IPS-15b (cell line): Measurements from ENCODE around the gene PEMT.

Experiments used
- H3K27me3 ChIP-seq: one replicate; pipeline ENCODE4 v1.6.1; 2013; ENCODE audit warnings: low read length; ENCODE audit not compliant: control insufficient read depth, insufficient read depth
- H3K36me3 ChIP-seq: one replicate; pipeline ENCODE4 v1.6.1; 2013; ENCODE audit warnings: low read length; ENCODE audit not compliant: control insufficient read depth, insufficient read depth
- H3K4me1 ChIP-seq: one replicate; pipeline ENCODE4 v1.6.1; 2013; ENCODE audit warnings: mild to moderate bottlenecking, low read length; ENCODE audit not compliant: control insufficient read depth, insufficient read depth
- H3K4me3 ChIP-seq: one replicate; pipeline ENCODE4 v1.5.1; 2013; ENCODE audit warnings: low read depth, low read length
- H3K9ac ChIP-seq: one replicate; pipeline ENCODE4 v1.6.1; 2013; ENCODE audit warnings: low read depth, mild to moderate bottlenecking, low read length
- H3K9me3 ChIP-seq: one replicate; pipeline ENCODE4 v1.6.1; 2013; ENCODE audit warnings: mild to moderate bottlenecking, low read length; ENCODE audit not compliant: control insufficient read depth, insufficient read depth

PEMT gene

DNA sequence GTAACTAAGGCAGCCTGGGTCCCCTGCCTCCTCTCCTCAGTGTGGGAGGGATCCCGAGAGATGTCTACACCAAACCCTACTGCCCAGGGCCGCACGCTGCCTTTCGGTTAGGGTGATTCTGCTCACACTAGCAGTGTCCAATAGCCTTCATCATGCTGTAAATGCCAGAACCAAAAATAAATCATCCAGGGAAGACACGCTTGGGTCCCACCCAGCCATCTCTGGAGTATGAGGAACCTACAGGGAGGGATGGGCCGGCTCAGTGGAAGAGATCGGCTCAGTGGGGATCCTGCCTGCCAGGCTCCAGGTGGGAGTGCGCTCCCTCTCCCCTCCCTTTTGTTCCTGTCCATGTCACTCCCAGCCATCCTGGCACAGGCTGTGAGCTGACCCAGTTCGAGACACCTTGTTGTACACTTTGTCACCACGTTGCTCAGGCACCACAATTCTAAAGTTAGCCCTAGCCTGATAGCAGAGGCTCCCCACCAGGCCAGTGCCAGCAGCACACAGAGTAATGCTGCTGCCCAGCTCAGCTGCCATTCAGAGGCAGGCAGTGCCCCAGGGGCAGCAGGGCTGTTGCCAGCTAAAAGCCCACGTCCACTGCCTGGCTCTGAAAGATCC is 24.5 kb downstream of the PEMT start:
- Histone ChIP-seq H3K4me3 (no peak overlapping the region), H3K4me1 (no peaks in the 10 kb centered on the region), H3K27me3 (no peaks in the 10 kb centered on the region), H3K36me3 (no peaks in the 10 kb centered on the region), H3K9ac (no peak overlapping the region), H3K9me3 (no peaks in the 10 kb centered on the region)

DNA sequence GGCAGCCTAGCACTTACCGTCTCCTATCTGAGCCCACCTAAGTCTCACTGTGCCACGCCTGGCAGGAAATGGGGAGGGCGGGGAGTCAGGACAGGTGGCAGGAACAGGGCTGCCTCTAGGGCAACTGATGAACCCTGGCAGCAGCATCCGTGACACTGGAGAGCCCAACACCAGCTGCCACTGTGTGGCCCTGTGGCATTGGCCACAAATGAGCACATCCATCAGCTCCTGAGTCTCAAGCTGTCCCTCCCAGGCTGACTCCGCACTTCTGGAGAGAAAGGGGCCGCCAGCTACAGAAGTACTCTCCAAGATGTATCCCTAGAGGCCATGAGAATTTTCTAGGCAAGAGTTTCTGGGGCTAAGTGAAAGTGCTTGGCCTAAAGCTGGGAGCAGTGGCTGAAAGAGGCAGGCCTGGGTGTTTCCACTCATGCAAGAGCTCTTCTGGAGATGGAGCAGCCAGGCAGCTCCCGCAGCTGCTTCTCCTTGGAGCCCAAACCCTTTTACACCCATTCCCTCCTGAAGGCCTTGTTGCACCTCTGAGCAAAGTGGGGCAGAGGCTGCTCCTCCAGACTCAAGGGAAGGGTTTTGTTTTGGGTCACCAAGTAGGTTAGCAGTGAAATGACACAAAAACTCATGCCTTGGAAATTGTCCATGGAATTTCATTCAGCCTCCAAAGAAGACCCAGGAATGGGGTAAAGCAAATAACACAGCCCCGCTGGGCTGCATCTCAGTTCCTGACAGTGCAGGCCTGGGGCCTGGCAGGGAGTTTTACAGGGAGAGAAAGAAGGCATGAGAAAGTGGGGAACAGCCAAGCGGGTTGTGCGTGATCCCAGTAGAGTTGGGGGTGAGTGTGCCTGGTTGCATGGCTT is 25.8 kb downstream of the PEMT start:
- H3K4me3 ChIP-seq = no peak overlapping the region
- H3K9me3 ChIP-seq = no peaks in the 10 kb centered on the region
- no peaks in the 10 kb centered on the region for H3K4me1 ChIP-seq
- no peaks in the 10 kb centered on the region for H3K27me3 ChIP-seq
- H3K36me3 ChIP-seq = no peaks in the 10 kb centered on the region
- no peak overlapping the region for H3K9ac ChIP-seq

DNA sequence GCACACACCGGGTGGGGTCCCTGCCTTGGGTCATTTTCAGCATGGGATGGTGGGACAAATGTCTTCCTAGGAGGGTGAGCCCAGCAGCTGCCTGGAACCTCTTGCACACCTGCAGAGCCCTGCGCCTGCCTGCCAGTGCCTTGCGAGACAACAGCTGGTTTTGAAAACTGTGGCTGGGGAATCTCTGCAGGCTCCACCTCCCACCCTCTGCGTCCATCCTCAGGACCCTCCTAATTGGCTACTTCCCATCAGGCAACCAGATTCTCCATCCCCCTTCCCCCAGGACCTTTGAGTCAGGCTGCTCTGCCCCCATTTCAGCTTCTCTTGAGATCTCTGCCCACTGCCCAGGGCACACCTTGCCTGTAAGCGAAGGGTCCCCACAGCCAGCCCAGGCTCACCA is 26.6 kb downstream of the PEMT start:
- no peaks in the 10 kb centered on the region for H3K9me3 ChIP-seq
- no peaks in the 10 kb centered on the region for H3K4me1 ChIP-seq
- H3K9ac ChIP-seq = no peak overlapping the region

DNA sequence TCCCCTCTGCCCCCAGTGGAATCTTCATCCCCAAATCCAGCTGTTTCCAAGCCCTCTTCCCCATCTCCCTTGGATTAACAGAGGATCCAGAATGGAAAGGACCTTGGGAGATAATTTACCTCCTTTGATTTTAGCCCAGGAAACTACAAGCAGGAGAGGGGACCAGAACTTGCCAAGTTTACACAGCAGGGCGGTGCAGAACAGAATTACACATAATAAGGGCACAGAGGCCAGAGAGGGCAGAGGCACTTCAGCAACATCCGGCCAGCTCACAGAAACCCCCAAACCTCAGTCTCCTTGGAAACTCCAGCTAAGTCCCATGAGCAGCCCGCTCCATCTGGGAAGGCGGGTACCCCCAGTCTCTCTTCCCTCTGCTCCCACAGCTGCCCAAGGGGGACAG is 27.2 kb downstream of the PEMT start:
- Histone ChIP-seq H3K4me1 (no peaks in the 10 kb centered on the region), H3K27me3 (no peaks in the 10 kb centered on the region), H3K9me3 (no peaks in the 10 kb centered on the region), H3K4me3 (no peak overlapping the region), H3K36me3 (no peaks in the 10 kb centered on the region), H3K9ac (no peak overlapping the region)

More for the DNA sequence above, 26.6 kb downstream of the PEMT start:
- no peak overlapping the region for H3K4me3 ChIP-seq
- H3K27me3 ChIP-seq = no peaks in the 10 kb centered on the region
- H3K36me3 ChIP-seq = no peaks in the 10 kb centered on the region

DNA sequence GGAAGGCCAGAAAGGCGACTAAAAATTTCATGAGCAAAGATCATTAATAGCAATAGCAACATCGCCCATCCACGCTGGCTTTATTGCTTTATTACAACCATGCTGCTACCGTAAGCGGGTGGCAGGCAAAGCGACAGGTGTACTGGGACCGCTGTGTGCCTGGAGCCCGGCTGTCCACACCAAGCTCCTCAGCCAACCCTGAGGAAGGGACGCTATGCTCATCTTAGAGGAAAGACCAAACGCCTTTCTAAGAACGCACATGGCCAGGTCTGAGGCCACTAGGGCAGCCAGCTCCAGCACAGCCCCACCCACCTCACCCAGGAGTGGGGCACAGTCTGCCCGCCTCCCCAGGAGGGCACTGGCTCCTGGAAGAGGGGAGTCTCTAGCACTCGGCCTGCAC is 28.0 kb downstream of the PEMT start:
- Histone ChIP-seq H3K4me3 (no peak overlapping the region), H3K9ac (no peak overlapping the region), H3K27me3 (no peaks in the 10 kb centered on the region), H3K9me3 (no peaks in the 10 kb centered on the region), H3K36me3 (no peaks in the 10 kb centered on the region), H3K4me1 (no peaks in the 10 kb centered on the region)

DNA sequence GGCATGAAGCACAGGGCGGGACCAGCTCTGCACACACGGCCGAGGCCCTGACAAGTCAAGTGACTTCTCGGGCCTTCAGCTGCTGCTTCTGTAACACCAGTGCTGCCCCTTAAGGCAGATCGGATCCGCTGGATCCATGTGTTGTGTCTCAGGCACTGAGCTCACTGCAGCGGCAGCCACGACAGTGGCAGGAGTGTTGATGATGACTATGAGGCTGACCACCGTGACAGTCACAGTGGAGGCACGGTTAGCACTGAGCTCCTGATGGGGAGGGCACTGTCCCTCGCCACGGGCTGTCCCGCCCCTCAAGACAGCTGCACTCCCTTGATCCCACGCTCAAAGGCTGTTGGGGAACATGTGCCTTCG is 29.4 kb downstream of the PEMT start:
- Histone ChIP-seq H3K9me3 (no peaks in the 10 kb centered on the region), H3K9ac (no peak overlapping the region), H3K4me1 (no peaks in the 10 kb centered on the region), H3K4me3 (no peak overlapping the region), H3K27me3 (no peaks in the 10 kb centered on the region), H3K36me3 (no peaks in the 10 kb centered on the region)

DNA sequence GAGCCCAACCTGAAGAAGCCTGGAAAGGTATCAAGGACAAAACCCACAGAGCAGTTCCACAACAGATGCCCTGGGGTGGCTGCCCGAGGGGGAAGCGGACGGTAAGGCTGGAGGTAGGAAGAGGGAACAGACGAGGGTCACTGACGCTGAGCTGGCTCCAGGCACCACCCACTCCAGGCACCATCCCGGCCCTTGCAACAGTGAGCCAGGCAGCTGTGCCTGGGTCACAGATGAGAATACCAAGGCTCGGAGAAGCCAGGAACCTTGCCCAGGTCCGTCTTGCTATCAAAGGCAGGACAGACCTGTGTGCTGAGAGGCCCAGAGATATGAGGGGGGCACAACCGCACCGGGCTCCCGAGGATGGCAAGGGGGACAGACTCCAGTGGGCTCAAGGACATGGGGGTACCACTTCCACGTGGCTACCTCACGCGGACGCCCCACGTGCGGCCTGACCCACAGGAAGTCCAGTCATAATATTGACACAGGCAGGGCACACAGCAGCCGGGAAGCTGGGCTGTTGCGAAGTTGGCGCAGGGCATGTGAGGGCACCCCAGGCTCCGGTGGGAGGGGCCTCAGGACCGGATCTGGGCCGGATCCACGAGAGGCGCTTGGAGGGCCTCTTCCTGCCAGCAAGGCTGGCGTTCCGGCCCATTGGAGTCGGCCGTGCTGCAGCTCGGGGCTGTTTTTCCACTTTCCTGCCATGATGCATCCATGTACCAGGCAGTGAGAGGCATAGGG is 29.9 kb downstream of the PEMT start:
- H3K9ac ChIP-seq = no peak overlapping the region
- no peaks in the 10 kb centered on the region for H3K4me1 ChIP-seq
- H3K36me3 ChIP-seq = no peaks in the 10 kb centered on the region
- no peaks in the 10 kb centered on the region for H3K9me3 ChIP-seq
- no peak overlapping the region for H3K4me3 ChIP-seq
- H3K27me3 ChIP-seq = no peaks in the 10 kb centered on the region

DNA sequence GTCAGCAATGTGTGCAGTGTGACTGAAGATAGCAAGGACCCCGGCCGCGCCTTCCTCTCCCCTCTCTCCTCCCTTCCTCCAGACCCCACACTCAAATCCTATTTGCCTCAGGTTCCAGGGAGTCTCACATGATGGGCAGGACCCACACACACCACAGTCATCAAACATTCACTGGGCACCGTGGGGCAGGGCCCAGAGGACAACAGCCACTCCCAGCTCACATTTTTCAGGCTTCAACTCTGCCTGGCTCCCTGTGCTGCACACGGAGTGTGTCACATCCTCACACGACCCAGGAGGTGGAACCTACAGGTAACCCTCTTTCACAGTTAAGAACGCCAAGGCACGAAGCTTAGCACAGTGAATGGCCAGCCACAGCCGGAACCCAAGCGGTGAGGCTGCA is 30.5 kb downstream of the PEMT start:
- no peaks in the 10 kb centered on the region for H3K9me3 ChIP-seq
- no peak overlapping the region for H3K9ac ChIP-seq
- no peaks in the 10 kb centered on the region for H3K4me1 ChIP-seq
- no peaks in the 10 kb centered on the region for H3K36me3 ChIP-seq
- H3K4me3 ChIP-seq = no peak overlapping the region
- H3K27me3 ChIP-seq = no peaks in the 10 kb centered on the region

DNA sequence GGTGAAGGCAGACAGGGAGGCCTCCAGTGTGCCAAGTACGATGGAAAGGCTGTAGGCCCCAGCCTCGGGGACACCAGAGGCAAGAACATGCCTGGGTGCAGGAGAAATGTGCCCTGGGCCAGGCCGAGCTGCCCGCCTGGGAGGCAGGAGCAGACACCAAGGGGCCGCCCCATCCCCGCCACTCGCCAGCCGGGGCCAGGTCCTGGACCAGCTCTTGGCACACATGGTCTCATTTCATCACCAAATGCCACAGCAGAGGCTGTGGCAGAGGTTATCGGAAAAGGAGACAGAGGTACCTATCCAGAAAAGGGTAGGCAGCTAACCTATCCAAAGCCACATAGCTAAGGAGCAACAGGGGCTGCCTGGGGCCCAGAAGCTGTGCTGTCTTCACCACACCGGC is 31.3 kb downstream of the PEMT start:
- Histone ChIP-seq H3K27me3 (no peaks in the 10 kb centered on the region), H3K9ac (no peak overlapping the region), H3K9me3 (no peaks in the 10 kb centered on the region)

DNA sequence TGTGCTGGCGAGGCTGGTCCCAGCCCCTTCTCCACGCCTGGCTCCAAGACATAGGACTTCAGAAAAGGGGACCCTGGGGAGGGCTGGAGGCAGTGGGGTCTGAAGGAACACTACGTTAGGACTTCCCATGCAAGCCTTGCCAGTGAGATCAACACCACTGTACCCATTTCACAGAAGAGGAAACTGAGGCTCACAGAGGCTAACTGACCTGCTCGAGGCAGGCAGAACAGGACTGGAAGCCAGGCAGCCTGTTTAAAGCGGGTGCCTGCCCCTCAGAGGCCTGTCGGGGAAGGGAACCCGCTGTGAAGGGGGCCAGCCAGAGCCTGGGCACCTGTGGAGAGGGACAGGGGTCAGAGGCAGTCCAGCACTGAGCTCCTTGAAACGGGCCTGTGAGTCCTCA is 32.3 kb downstream of the PEMT start:
- H3K27me3 ChIP-seq = no peaks in the 10 kb centered on the region
- H3K4me1 ChIP-seq = no peaks in the 10 kb centered on the region
- no peaks in the 10 kb centered on the region for H3K36me3 ChIP-seq
- no peak overlapping the region for H3K9ac ChIP-seq
- no peaks in the 10 kb centered on the region for H3K9me3 ChIP-seq
- H3K4me3 ChIP-seq = no peak overlapping the region

More for the DNA sequence above, 31.3 kb downstream of the PEMT start:
- Histone ChIP-seq H3K4me3 (no peak overlapping the region), H3K36me3 (no peaks in the 10 kb centered on the region), H3K4me1 (no peaks in the 10 kb centered on the region)

DNA sequence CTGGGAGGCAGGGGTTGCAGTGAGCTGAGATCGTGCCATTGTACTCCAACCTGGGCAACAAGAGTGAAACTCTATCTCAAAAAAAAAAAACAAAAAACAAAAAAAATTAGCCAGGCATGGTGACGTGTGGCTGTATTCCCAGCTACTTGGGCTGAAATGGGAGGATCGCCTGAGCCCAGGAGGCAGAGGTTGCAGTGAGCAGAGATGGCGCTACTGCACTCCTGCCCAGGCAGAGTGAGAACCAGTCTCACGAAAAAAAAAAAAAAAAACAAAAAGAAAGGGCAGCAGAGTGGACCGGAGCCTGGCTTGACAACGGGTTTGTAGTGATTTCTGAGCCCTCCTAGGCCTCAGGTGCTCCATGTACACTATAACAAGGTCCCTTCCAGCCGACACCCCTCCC is 33.1 kb downstream of the PEMT start:
- H3K4me1 ChIP-seq = no peaks in the 10 kb centered on the region
- no peaks in the 10 kb centered on the region for H3K9me3 ChIP-seq
- H3K36me3 ChIP-seq = no peaks in the 10 kb centered on the region
- H3K27me3 ChIP-seq = no peaks in the 10 kb centered on the region
- H3K9ac ChIP-seq = no peak overlapping the region
- no peak overlapping the region for H3K4me3 ChIP-seq

DNA sequence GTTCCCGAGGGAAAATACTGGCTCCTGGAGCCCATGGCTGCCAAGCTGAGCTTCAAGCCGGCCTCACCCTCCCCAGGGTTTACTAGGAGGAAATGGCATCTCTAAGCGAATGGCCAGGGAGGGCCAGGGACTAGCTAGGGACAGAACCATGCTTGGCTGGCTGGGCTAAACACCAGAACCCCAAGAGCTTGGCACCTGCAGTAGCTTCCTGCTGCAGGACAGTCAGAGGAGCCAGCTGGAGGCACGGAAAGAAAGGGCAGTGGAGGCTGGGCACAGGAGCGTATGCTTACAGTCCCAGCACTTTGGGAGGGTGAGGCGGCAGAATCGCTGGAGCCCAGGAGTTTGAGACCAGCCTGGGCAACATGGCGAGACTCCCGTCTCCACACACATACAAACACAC is 33.7 kb downstream of the PEMT start:
- H3K4me1 ChIP-seq = no peaks in the 10 kb centered on the region
- no peak overlapping the region for H3K9ac ChIP-seq
- H3K27me3 ChIP-seq = no peaks in the 10 kb centered on the region
- no peak overlapping the region for H3K4me3 ChIP-seq
- no peaks in the 10 kb centered on the region for H3K36me3 ChIP-seq
- no peaks in the 10 kb centered on the region for H3K9me3 ChIP-seq
